ENCODE measurements around the gene ABHD12B. TPM values are rescaled to one million over a fixed set of nuclear protein-coding genes. Genes with fewer than 3 reads are reported as not detected.

Gene ABHD12B
- total and polyA plus RNA-seq, 9 of the 15 experiments (the other 6 are each of a cell fraction or from before 2014, with no cell fraction given): not detected

GRCh38 chr14:50926851-50927386 is 55.1 kb downstream of the ABHD12B start (continued):
- no peak for TF ChIP-seq SP2 (IDR thresholded peaks at IDR 0.05; ENCODE audit: extremely low read depth, low read depth, low read length, poor library complexity, severe bottlenecking)
- TF ChIP-seq ATF1 (CRISPR knock-in tag; IDR thresholded peaks at IDR 0.05): no peak
- TF ChIP-seq ATF1 (tag; IDR thresholded peaks at IDR 0.05): no peak
- no peak for TF ChIP-seq HMG20B (CRISPR knock-in tag; IDR thresholded peaks at IDR 0.05)
- no peak for TF ChIP-seq MCM7 (IDR thresholded peaks at IDR 0.05)
- no peak for TF ChIP-seq CREBBP (IDR thresholded peaks at IDR 0.05; ENCODE audit: low read depth, low read length)
- no peak for TF ChIP-seq CTCFL (IDR thresholded peaks at IDR 0.05; ENCODE audit: borderline replicate concordance, insufficient read depth, low read depth, low read length, poor library complexity, severe bottlenecking)
- peak; percentile 57; the same call in 1 of the 2 replicates for TF ChIP-seq GTF2E2 (tag; IDR thresholded peaks at IDR 0.05)
- peak; percentile 83 for TF ChIP-seq PKNOX1 (IDR thresholded peaks at IDR 0.05)
- peak; percentile 61; the same call in 1 of the 2 replicates for TF ChIP-seq ATF3 (IDR thresholded peaks at IDR 0.05)
- TF ChIP-seq ATF3 (CRISPR knock-in tag; conservative IDR thresholded peaks at IDR 0.05): no peak
- TF ChIP-seq TRIM24 (IDR thresholded peaks at IDR 0.05): peak; percentile 54 to 71
- no peak for TF ChIP-seq HDAC8 (tag; IDR thresholded peaks at IDR 0.05)
- TF ChIP-seq ZNF316 (IDR thresholded peaks at IDR 0.05): 0 out of 2 replicates have a peak, but pooled peaks have one; percentile 19
- peak; percentile 95 for TF ChIP-seq ARID1B (IDR thresholded peaks at IDR 0.05)
- TF ChIP-seq SMAD3 (CRISPR knock-in tag; conservative IDR thresholded peaks at IDR 0.05): no peak
- TF ChIP-seq KLF6 (CRISPR knock-in tag; IDR thresholded peaks at IDR 0.05; ENCODE audit: borderline replicate concordance): peak; percentile 29; the same call in 1 of the 2 replicates
- no peak for TF ChIP-seq ZNF717 (CRISPR knock-in tag; IDR thresholded peaks at IDR 0.05)
- TF ChIP-seq ZNF280B (CRISPR knock-in tag; IDR thresholded peaks at IDR 0.05): no peak
- no peak for TF ChIP-seq TGIF2 (CRISPR knock-in tag; IDR thresholded peaks at IDR 0.05)
- TF ChIP-seq ZNF589 (CRISPR knock-in tag; IDR thresholded peaks at IDR 0.05; ENCODE audit: low read depth): 0 out of 2 replicates have a peak, but pooled peaks have one; percentile 32
- TF ChIP-seq SREBF1 (IDR thresholded peaks at IDR 0.05; ENCODE audit: borderline replicate concordance, low read depth, low read length): no peak
- TF ChIP-seq BCOR (IDR thresholded peaks at IDR 0.05): 0 out of 2 replicates have a peak, but pooled peaks have one; percentile 33
- TF ChIP-seq ZFP30 (CRISPR knock-in tag; IDR thresholded peaks at IDR 0.05; ENCODE audit: borderline replicate concordance): no peak
- no peak for TF ChIP-seq BHLHE40 (IDR thresholded peaks at IDR 0.05; ENCODE audit: low read length)
- TF ChIP-seq SMARCA5 (IDR thresholded peaks at IDR 0.05): no peak
- TF ChIP-seq NFE2L1 (tag; IDR thresholded peaks at IDR 0.05; ENCODE audit: borderline replicate concordance, low read depth): no peak
